GM23248 (cell line): ENCODE data around the gene UHRF2. TPM values are rescaled to one million over a fixed set of nuclear protein-coding genes. Genes with fewer than 3 reads are reported as not detected.

ENCODE experiments used
- DNase-seq: peaks from one replicate; pipeline ENCODE4 v3.0.0-alpha.2; 2015
- H2AFZ ChIP-seq: fragments of 200-600 bp; sonication (generic); 2 replicates; pipeline ENCODE4 v1.6.1; 2016; ENCODE audit warnings: antibody characterized with exemption
- H3F3A ChIP-seq: fragments of 200-600 bp; sonication (generic); 2 replicates; pipeline ENCODE4 v1.6.1; 2016; ENCODE audit warnings: mild to moderate bottlenecking, antibody characterized with exemption, mixed run types; ENCODE audit not compliant: insufficient read depth
- H3K27ac ChIP-seq: fragments of 200-600 bp; sonication (generic); 2 replicates; pipeline ENCODE4 v1.5.1; 2016; ENCODE audit warnings: mild to moderate bottlenecking
- H3K27me3 ChIP-seq: fragments of 200-600 bp; sonication (generic); replicated peaks from 2 replicates; pipeline ENCODE4 v1.6.1; 2016; ENCODE audit warnings: mild to moderate bottlenecking; ENCODE audit not compliant: insufficient read depth
- H3K36me3 ChIP-seq: fragments of 200-600 bp; sonication (generic); 2 replicates; pipeline ENCODE4 v1.6.1; 2016; ENCODE audit warnings: low read depth, mild to moderate bottlenecking
- H3K4me1 ChIP-seq: fragments of 200-600 bp; sonication (generic); 2 replicates; pipeline ENCODE4 v1.6.1; 2016; ENCODE audit warnings: mild to moderate bottlenecking; ENCODE audit not compliant: insufficient read depth
- H3K4me2 ChIP-seq: fragments of 200-600 bp; sonication (generic); one replicate; pipeline ENCODE4 v1.6.1; 2016; ENCODE audit warnings: mild to moderate bottlenecking; ENCODE audit not compliant: unreplicated experiment
- H3K4me3 ChIP-seq: fragments of 200-600 bp; sonication (generic); 2 replicates; pipeline ENCODE4 v1.5.1; 2016; ENCODE audit warnings: mild to moderate bottlenecking
- H3K79me2 ChIP-seq: fragments of 200-600 bp; sonication (generic); 2 replicates; pipeline ENCODE4 v1.6.1; 2016; ENCODE audit warnings: mild to moderate bottlenecking; ENCODE audit not compliant: insufficient read depth
- H3K9ac ChIP-seq: fragments of 200-600 bp; sonication (generic); 2 replicates; pipeline ENCODE4 v1.6.1; 2016; ENCODE audit warnings: mild to moderate bottlenecking
- H3K9me2 ChIP-seq: fragments of 200-600 bp; sonication (generic); 2 replicates; pipeline ENCODE4 v1.6.1; 2016; ENCODE audit warnings: mixed run types, mild to moderate bottlenecking, moderate library complexity; ENCODE audit not compliant: insufficient read depth
- H3K9me3 ChIP-seq: fragments of 200-600 bp; sonication (generic); one replicate; pipeline ENCODE4 v1.6.1; 2017; ENCODE audit warnings: low read depth
- H4K20me1 ChIP-seq: fragments of 200-600 bp; sonication (generic); 2 replicates; pipeline ENCODE4 v1.6.0; 2016; ENCODE audit not compliant: insufficient read depth
- EZH2 ChIP-seq: fragments of 200-600 bp; sonication (generic); IDR thresholded peaks from 2 replicates; pipeline ENCODE4 v1.6.1; 2018; ENCODE audit warnings: antibody characterized with exemption, mild to moderate bottlenecking; ENCODE audit not compliant: insufficient read depth, poor library complexity, severe bottlenecking
- EZH2phosphoT487 ChIP-seq: fragments of 200-600 bp; sonication (generic); IDR thresholded peaks from 2 replicates; pipeline ENCODE4 v1.6.1; 2018; ENCODE audit warnings: antibody characterized with exemption, moderate library complexity, mild to moderate bottlenecking, low read depth; ENCODE audit not compliant: insufficient read depth
- WGBS, 2 experiments: methylation state at CpG; one replicate each; pipeline ENCODE4 v1.1.6; 2015 to 2017; ENCODE audit warnings: low lambda C conversion rate in 2 of 2, low coverage in 1 of 2; ENCODE audit errors: missing lambda C conversion rate in 2 of 2; 5-methylcytosine and 5-hydroxymethylcytosine counted together
- in situ Hi-C: fragments of 300-500 bp; cut with MboI; formaldehyde crosslinking; loops from 2 replicates; pipeline ENCODE4 v1.15.0; 2020
- polyA plus RNA-seq: library from polyadenylated mRNA; unstranded; fragments of >200 nt; fragmentation: Nextera tagmentation; extraction: Ambion mirVana; gene quantifications from 2 replicates; pipeline ENCODE4 v1.2.1, GENCODE V29; 2016
- total RNA-seq: library from RNA; depleted of rRNA; stranded (reverse); fragments of >200 nt; shearing (Covaris generic); gene quantifications from 2 replicates; pipeline ENCODE4 v1.2.3, GENCODE V29; 2014

UHRF2 gene
- total and polyA plus RNA-seq, 2 experiments from 2014 or later, result 25.8 to 53.1 TPM

DNA sequence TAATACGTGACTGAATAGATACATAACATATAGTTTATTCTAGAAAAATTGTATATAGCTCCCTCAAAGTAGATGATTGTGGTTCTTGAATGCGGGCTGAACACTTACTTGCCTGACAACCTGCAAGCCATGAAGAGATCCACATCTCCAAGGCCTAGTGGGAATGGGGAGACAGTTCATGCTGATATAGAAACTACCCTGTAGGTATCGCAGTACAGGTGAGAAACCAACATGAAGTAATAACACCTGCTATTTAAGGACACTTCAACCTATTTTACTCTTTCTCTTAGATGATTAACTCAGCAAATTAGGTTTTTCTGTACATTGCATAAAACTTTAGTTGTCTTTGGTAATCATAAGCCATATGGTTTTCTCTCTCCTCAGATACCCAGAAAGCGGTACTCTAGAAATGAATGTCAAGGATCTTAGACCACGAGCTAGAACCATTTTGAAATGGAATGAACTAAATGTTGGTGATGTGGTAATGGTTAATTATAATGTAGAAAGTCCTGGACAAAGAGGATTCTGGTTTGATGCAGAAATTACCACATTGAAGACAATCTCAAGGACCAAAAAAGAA lies 47.3 kb downstream of the UHRF2 start:
- 0 out of 2 replicates have a peak, but pooled peaks cover 8% of the 10 kb centered on the region for H3F3A ChIP-seq

DNA sequence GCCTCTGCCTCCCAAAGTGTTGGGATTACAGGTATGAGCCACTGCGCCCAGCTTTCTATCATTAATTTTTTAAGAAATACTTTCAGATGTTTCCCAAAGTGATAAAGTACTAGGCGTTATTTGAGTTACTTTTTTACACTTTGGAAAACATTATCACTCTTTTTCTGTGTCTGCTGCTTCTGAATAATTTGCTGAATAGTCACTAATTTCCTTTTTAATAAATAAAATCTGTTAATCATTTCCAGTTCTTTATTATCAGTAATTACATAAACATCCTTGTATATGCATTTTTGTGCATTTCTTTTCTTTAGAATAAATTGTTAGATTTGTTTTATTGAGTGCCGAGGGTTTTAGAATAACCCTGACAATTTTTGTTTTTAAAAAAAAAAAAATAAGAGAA lies 48.6 kb downstream of the UHRF2 start:
- Histone ChIP-seq H3K36me3 (peaks cover 38% of the 10 kb centered on the region), H3K9me3 (no peaks in the 10 kb centered on the region), H3K27me3 (no peaks in the 10 kb centered on the region), H3K27ac (no peak overlapping the region), H3K79me2 (peaks cover 100% of the 10 kb centered on the region), H2AFZ (no peak overlapping the region), H3K4me1 (no peaks in the 10 kb centered on the region), H3K9me2 (no peaks in the 10 kb centered on the region), H3K4me2 (no peak overlapping the region), H3K4me3 (no peak overlapping the region), H4K20me1 (peaks cover 13% of the 10 kb centered on the region; the same call in 1 of the 2 replicates), H3F3A (0 out of 2 replicates have a peak, but pooled peaks cover 8% of the 10 kb centered on the region), H3K9ac (no peak overlapping the region)
- 74 to 80% methylated on average over 3 of the region's 3 CpGs for WGBS, 2 experiments
- TF ChIP-seq EZH2phosphoT487, result no peak
- TF ChIP-seq EZH2, result no peak
- DNase-seq, result no peak
- in situ Hi-C loops, result no loop called here

More for the DNA sequence above, 47.3 kb downstream of the UHRF2 start:
- Histone ChIP-seq H4K20me1 (peaks cover 13% of the 10 kb centered on the region; the same call in 1 of the 2 replicates), H3K27me3 (no peaks in the 10 kb centered on the region), H3K79me2 (peaks cover 100% of the 10 kb centered on the region), H2AFZ (no peak overlapping the region), H3K9ac (no peak overlapping the region), H3K4me2 (no peak overlapping the region), H3K4me3 (no peak overlapping the region), H3K27ac (no peak overlapping the region), H3K36me3 (peaks cover 31% of the 10 kb centered on the region), H3K4me1 (no peaks in the 10 kb centered on the region), H3K9me2 (no peaks in the 10 kb centered on the region), H3K9me3 (no peaks in the 10 kb centered on the region)
- in situ Hi-C loops, result no loop called here
- no peak for DNase-seq
- WGBS, 2 experiments, result 98 to 99% methylated on average over 5 of the region's 5 CpGs
- no peak for TF ChIP-seq EZH2phosphoT487
- no peak for TF ChIP-seq EZH2

DNA sequence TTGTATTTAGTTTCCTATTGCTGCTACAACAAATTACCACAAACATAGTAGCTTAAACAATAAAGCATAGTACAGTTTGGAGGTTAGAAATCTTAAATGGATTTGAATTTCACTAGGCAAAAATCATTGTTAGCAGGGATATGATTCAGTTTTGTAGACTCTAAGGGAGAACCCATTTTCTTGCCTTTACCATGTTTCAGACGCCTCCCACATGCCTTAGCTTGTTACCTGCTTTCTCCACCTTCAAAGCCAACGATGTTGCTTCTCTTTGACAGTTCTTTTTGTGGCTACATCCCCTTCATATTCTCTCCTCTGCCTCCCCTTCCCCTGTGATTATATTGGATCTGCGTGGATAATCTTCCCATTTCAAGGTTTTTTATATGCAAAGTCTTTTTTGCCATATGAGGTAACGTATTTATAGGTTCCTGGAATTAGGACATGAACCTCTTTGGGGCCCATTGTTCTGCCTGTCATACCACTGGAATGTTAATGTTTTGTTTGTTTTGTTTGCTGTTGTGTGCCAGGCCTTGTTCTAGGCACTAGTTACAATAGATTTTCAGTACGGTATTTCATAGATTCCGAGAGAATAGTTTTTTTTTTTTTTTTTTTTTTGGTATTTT lies 54.1 kb downstream of the UHRF2 start:
- in situ Hi-C loops, result no loop called here
- H3K4me2 ChIP-seq, result no peak overlapping the region
- H3K4me1 ChIP-seq, result 0 out of 2 replicates have a peak, but pooled peaks cover 4% of the 10 kb centered on the region
- no peaks in the 10 kb centered on the region for H3K9me3 ChIP-seq
- TF ChIP-seq EZH2phosphoT487 (no peak), EZH2 (no peak)
- no peaks in the 10 kb centered on the region for H4K20me1 ChIP-seq
- H2AFZ ChIP-seq, result no peak overlapping the region
- no peak for DNase-seq
- no peaks in the 10 kb centered on the region for H3K9me2 ChIP-seq
- 0 out of 2 replicates have a peak, but pooled peaks cover 15% of the 10 kb centered on the region for H3F3A ChIP-seq
- H3K9ac ChIP-seq, result no peak overlapping the region
- peaks cover 27% of the 10 kb centered on the region for H3K36me3 ChIP-seq
- no peak overlapping the region for H3K4me3 ChIP-seq
- H3K27ac ChIP-seq, result no peak overlapping the region
- 98% methylated on average over 6 of the region's 6 CpGs for WGBS, 2 experiments
- H3K79me2 ChIP-seq, result peaks cover 100% of the 10 kb centered on the region
- H3K27me3 ChIP-seq, result no peaks in the 10 kb centered on the region

DNA sequence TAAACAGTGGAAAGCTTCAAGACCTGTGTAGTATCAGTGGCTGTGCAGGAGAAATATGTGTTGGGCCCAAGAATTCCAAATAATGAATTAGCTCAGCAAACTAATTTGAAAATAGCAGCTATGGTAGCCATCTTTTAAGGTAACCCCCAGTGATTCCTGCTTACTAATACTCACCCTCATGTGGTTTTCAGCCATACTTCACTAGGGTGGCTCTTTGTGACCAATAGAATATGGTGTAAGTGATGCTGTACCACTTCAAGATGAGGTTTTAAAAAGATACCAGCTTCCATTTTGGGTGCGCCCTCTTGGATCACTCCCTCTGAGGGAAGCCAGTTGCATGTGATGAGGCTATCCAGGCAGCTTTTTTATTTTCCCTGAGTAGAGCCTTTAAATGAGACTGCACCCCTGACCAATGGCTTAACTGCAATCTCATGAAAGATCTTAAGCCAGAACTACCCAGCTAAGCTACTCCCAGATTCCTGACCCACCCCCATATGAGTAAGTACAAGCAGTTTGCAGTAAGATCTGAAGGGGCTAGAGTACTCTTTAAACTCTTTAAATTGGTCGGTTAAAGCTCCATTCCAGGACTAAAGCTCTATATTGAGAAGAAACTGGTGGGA lies 58.3 kb downstream of the UHRF2 start:
- H2AFZ ChIP-seq, result no peak overlapping the region
- H3K4me2 ChIP-seq, result no peak overlapping the region
- 98 to 100% methylated on average over 2 of the region's 2 CpGs for WGBS, 2 experiments
- TF ChIP-seq EZH2phosphoT487 (no peak), EZH2 (no peak)
- 0 out of 2 replicates have a peak, but pooled peaks cover 8% of the 10 kb centered on the region for H3F3A ChIP-seq
- H3K4me3 ChIP-seq, result no peak overlapping the region
- H3K9ac ChIP-seq, result no peak overlapping the region
- peaks cover 4% of the 10 kb centered on the region; the same call in 1 of the 2 replicates for H3K36me3 ChIP-seq
- DNase-seq, result no peak
- H3K4me1 ChIP-seq, result 0 out of 2 replicates have a peak, but pooled peaks cover 4% of the 10 kb centered on the region
- H4K20me1 ChIP-seq, result no peaks in the 10 kb centered on the region
- no peaks in the 10 kb centered on the region for H3K9me3 ChIP-seq
- H3K9me2 ChIP-seq, result no peaks in the 10 kb centered on the region
- in situ Hi-C loops, result no loop called here
- no peaks in the 10 kb centered on the region for H3K27me3 ChIP-seq
- no peak overlapping the region for H3K27ac ChIP-seq
- H3K79me2 ChIP-seq, result peaks cover 99% of the 10 kb centered on the region
